H1 (cell line): Measurements from ENCODE around the gene RGS8. TPM values are rescaled to one million over a fixed set of nuclear protein-coding genes. Genes with fewer than 3 reads are reported as not detected.

ENCODE experiments used
- ASH2L ChIP-seq: fragments of 200-600, 300-600 bp; sonication (generic); IDR thresholded peaks from one replicate; pipeline ENCODE4 v1.7.1; 2017; ENCODE audit warnings: low read length
- EZH2 ChIP-seq: fragments of 200-600 bp; sonication (generic); IDR thresholded peaks from 2 replicates; pipeline ENCODE4 v1.7.1; 2012; ENCODE audit warnings: low read depth, mild to moderate bottlenecking, moderate library complexity, low read length, inconsistent platforms; ENCODE audit not compliant: severe bottlenecking
- NRF1 ChIP-seq: IDR thresholded peaks from 2 replicates; pipeline ENCODE4 v1.6.1; 2011; ENCODE audit warnings: mild to moderate bottlenecking, low read depth, low read length, improper control_type of control experiment
- TCF12 ChIP-seq: IDR thresholded peaks from 2 replicates; pipeline ENCODE4 v1.6.1; 2011; ENCODE audit warnings: low read depth, mild to moderate bottlenecking, low read length
- polyA plus RNA-seq, 7 experiments: library from polyadenylated mRNA; depleted of rRNA in 3 of 7; stranded (reverse) in 5 of 7; unstranded in 2 of 7; fragments of >200 nt in 5 of 7; fragments of 200-250 nt in 2 of 7; gene quantifications; 1 replicate in 5 of 7; 2 replicates in 1 of 7; 4 replicates in 1 of 7; pipeline versions ENCODE4 v1.2.1 to v1.2.3, GENCODE V29; 2011 to 2013; ENCODE audit warnings: missing spikeins in 2 of 7, mixed read lengths in 2 of 7
- total RNA-seq: library from RNA; stranded (reverse); fragmentation: NEBNext Ultra II Directional; extraction: Animal tissue kit (Norgen Biotek cat#: 25700); gene quantifications from 2 replicates; pipeline ENCODE4 v1.2.1, GENCODE V29; 2021
- TF ChIP-seq, protein P1 (sequence below): IDR thresholded peaks from 2 replicates; pipeline ENCODE4 v1.6.1; 2012; ENCODE audit warnings: inconsistent platforms
- TF ChIP-seq, protein P2 (sequence below): IDR thresholded peaks from 2 replicates; pipeline ENCODE4 v1.6.1; 2011; ENCODE audit warnings: low read depth, mild to moderate bottlenecking, low read length; ENCODE audit not compliant: insufficient read depth

Gene RGS8
- total and polyA plus RNA-seq, 2 of the 8 experiments (the other 6 are each of a cell fraction or from before 2014, with no cell fraction given): 0.13 to 0.23 TPM

GRCh38 chr1:182724215-182724614 is 39.8 kb upstream of the RGS8 start (continued):
- no peak for TF ChIP-seq TCF12
- no peak for TF ChIP-seq EZH2
- TF ChIP-seq ASH2L: no peak
- TF ChIP-seq, protein P1, sequence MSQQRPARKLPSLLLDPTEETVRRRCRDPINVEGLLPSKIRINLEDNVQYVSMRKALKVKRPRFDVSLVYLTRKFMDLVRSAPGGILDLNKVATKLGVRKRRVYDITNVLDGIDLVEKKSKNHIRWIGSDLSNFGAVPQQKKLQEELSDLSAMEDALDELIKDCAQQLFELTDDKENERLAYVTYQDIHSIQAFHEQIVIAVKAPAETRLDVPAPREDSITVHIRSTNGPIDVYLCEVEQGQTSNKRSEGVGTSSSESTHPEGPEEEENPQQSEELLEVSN: no peak
- no peak for TF ChIP-seq NRF1
- TF ChIP-seq, protein P2, sequence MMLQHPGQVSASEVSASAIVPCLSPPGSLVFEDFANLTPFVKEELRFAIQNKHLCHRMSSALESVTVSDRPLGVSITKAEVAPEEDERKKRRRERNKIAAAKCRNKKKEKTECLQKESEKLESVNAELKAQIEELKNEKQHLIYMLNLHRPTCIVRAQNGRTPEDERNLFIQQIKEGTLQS: no peak
